GM21367 (cell line): ENCODE data around the gene WNK2.

Experiments
- ATAC-seq: cut with Tn5 transposase; IDR thresholded peaks from one replicate; pipeline ENCODE4 v1.9.1; 2021; ENCODE audit not compliant: unreplicated experiment

Gene WNK2

DNA sequence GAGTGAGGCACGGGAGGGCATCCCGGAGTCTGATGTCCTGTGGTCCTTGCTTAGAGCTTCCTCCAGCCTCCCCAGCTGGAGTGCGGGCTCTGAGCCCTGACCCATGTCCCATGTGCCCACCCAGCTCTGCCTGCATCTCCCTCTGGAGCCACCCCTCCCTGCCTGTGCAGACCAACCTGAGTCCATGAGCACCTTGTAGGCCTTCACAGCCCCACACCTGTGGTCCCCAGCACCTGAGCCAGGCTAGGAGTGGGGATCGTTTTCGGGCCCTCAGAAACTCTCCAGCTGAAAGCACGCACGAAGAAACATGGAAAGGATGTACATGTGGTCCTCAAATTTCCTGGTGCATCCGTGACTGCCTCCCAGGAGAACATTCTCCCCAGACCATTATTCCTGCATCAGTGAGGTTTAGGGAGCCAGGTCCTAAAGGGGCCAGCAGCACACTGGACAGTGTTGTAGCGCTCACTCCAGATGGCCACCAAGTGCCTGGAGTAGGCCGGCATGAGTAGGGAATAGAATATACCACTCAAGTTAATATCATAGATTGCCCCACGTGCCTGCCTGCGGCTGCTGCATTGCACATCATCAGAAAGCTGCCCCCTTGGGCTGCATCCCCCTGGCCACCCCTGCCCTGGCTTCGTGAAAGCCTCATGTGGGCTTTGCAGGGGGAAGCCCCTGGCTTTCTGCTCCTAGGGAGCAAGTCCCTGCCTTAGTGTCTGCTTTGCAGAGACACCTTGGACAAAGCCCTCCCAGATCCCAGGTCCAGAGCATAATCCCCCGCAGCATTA lies 80.6 kb downstream of the WNK2 start:
- ATAC-seq: no peak

DNA sequence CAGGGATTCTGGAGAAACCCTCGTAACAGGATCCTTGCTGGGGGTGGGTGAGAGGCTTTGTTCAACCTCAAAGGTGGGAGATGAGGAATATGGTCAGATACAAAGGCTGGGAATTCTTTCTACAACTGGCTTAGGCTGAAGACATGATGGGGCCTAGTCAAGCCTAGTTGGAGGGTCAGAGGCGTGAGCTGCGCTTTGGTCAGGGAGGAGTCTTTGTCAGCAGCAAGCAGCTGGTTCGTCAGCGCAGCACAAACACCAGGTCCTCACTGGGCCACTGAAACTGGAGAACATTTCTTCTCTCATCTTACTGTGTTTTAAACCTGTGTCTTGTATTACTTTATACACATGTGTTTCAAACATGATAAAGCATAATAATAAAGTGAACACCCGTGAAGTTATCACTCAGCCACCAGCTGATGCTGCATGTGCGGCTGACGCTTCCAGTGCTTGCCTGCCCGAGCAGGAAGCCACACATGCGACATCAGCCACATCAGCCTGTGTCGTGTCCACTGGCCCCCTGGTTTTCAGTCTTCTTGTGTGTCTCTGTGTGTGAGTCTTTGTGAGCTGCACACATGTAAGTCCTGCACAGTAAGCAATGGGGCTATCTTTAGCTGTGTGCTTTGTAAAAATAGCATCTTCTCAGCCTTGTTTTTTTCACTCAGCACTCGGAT lies 81.5 kb downstream of the WNK2 start:
- ATAC-seq: no peak

DNA sequence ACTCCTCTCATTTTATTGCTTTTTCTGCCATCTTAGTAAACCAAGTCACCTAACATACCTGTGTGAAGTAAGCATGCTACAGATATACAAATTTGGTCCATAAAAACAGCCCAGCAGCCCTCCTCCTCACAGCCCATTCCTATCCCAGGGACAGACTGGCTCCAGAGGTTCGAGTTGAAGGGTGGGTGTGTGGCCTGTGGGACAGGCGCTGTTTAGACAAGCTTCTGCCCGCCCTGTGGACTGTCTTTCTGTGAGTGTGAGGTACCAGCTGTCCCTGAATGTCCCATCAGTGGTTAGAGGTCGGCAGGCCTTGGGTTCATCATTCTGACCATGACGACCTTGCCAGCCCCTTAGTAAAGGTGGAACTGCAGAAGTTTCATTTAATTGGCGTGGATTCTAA lies 82.0 kb downstream of the WNK2 start:
- ATAC-seq: no peak

DNA sequence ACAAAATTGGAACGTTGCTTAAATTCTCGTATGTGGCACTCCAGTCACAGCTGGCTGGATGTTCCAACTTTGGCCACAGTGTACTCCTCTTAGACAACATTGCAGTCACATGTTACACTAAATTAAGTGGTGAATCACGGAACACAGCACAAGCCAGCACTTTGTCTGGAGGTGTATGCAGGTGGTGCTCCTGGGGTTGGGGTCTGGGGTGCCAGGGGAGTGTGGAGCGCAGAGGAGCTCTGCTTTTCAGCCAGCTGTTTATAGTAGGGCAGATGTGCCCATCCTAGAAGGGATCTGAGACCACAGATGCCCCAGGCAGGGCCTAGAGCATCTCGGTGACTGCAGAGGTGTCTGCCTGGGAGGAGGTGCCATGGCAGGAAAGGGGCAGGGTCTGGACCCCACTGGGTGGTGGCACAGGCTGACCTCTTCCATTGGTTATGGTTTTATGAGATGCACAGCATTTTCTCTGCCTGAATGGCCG lies 82.6 kb downstream of the WNK2 start:
- ATAC-seq: no peak

DNA sequence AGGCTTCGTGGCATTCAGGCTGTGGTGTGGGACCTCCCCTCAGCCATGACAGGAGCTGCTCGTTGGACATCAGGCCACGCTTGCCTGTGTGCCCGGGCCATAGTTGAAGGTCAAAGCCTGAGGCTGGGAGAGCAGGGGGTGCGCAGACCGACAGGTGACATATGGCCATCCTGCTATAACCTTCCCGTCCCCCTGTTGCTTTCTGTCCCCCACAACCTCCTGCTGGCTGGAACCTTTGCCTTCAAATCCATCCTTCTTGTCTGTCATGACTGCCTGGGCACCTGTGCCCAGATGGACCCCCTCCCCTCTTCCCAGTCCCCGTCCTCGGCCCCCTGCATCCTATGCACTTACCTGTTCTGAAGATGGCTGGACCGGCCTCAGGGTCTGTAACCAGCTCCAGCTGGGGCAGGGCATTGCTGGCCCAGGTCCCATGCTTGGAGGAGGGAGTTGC lies 83.2 kb downstream of the WNK2 start:
- no peak for ATAC-seq

DNA sequence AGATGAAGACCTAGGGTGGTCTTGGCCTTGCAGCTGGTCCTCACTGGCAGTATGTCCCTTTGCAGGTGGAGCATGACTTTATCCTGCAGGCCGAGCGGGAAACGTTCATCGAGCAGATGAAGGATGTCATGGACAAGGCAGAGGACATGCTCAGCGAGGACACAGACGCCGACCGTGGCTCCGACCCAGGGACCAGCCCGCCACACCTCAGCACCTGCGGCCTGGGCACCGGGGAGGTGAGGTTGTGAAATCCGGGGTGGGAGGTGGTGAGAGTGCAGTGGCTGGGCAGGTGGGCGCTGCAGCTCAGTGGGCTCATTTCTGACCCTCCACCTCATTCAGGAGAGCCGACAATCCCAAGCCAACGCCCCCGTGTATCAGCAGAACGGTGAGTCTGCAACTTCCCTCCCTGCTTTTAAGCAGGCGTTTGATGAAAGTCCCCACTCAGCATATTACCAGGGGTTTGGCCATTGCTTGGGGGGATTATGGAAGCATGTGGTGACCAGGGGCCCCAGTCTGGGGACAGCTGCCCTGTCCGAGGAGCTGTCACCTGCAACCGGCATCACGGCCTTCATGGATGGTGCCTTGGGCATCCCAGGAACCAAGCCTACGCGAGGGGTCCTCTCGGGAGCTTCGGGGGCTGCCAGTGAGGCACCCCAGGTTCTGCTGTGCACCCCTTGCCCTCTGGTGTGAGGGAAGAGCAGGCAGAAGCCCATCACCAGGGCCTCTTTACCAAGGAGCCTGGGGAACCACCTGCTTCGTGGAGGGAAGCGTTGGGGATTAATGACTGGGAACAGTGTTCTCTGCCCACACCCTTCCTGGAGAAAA lies 84.0 kb downstream of the WNK2 start:
- no peak for ATAC-seq

DNA sequence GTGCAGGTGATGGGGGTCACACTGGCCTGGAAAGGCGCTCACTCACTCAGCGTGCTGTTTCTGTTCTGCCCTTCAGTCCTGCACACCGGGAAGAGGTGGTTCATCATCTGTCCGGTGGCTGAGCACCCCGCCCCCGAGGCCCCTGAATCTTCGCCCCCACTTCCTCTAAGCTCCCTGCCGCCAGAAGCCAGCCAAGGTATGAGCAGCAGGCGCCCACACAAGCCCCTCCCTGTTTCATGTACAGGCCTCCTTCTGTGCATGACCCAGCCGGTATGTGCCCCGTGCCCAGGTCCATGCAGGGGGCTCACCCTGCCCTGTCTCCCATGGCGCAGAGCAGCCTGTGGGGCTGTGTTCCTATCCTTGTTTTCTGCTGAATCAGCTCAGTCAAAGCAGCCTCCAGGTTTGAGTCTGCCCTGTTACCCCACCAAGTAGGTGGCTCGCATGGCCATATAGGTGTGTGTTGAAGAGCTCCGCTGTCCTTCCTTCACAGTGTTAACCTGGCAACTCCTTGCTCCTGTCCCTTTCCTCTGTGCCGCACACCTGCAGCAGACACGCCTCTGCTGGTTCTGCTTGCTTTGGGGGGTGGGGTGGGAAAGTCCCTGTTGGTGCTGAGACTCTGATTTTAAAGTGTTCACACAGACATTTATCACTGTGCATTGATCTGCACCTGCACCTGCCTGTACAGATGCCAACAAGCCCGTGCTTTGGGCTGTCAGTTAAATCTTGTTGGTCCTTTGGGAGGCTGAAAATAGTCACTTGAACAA lies 84.8 kb downstream of the WNK2 start:
- no peak for ATAC-seq

DNA sequence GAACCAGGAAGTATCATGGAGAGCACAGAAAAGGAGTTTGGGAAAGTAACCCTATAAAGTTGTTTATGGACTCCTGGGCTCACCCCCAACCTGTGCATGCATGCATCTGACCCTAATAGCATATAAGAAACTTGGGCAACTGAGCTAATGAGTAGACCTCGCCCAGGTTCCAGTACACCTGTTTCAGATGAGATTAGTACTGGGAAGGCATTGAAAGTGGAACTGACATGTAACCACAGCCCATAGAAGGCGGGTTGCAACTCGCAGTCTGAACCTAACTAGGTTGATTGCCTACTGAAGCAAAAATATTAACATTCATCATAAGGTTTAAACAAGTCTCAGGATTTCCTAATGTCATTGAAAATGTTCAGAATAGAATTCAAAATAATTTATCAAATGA lies 87.0 kb downstream of the WNK2 start:
- no peak for ATAC-seq

DNA sequence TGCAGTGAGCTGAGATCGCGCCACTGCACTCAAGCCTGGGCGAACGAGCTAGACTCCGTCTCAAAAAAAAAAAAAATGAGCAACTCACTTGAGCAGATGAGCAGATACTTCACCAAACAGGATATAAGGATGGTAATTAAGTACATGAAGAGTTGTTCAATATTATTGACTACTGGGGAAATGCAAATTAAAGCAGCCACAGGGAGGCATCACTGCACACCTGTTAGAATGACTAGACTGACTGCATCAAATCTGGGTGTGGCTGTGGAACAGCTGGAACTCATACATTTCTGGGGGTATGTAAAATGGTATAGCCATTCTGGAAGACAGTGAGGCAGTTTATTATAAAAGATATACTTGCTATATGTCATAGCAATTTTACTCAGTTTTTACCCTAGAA lies 93.0 kb downstream of the WNK2 start:
- ATAC-seq: no peak

DNA sequence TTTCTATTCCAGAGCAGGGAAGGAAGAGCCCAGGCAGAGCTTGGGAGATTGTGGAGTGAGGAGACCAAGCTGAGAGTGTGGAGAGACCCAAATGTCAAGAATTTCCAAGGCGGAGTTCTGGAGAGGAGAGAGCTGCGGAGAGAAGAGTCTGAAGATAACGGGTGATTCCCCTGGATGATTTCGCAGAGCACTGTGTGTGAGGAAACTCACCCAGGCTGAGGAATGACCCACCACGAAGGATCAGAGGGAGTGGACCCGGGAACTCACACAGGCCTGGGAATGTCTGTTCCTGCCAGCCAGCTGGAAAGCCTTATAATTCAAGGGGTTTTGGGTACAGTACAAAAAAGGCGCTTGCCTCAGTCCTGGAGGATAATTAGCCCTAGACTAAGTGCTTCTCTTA lies 94.2 kb downstream of the WNK2 start:
- no peak for ATAC-seq

DNA sequence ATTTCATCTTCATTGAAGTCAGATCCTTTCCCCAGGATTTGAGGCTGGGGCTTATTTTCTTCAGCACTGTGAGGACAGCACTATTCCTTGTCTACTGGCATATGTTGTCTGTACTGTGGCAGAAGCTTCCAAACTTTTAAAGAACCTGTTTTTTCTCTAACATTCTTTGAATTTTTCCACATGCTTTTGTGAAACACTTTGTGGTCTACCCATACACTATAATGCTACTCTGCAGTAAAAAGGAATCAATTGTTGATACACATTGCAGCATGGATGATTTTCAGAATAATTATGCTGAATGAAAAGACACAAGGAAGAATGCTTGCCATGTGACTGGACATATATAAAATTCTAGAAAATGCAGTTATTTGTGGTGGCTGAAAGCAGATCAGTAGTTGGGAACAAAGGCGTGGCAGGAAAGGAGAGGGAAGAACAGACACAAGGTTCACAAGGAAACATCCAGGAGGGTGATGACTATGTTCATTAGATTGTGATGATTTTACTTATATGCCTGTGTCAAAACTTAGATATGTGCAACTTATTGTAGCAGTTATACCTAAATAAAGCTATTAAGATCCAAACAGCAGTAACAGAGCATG lies 96.8 kb downstream of the WNK2 start:
- no peak for ATAC-seq

DNA sequence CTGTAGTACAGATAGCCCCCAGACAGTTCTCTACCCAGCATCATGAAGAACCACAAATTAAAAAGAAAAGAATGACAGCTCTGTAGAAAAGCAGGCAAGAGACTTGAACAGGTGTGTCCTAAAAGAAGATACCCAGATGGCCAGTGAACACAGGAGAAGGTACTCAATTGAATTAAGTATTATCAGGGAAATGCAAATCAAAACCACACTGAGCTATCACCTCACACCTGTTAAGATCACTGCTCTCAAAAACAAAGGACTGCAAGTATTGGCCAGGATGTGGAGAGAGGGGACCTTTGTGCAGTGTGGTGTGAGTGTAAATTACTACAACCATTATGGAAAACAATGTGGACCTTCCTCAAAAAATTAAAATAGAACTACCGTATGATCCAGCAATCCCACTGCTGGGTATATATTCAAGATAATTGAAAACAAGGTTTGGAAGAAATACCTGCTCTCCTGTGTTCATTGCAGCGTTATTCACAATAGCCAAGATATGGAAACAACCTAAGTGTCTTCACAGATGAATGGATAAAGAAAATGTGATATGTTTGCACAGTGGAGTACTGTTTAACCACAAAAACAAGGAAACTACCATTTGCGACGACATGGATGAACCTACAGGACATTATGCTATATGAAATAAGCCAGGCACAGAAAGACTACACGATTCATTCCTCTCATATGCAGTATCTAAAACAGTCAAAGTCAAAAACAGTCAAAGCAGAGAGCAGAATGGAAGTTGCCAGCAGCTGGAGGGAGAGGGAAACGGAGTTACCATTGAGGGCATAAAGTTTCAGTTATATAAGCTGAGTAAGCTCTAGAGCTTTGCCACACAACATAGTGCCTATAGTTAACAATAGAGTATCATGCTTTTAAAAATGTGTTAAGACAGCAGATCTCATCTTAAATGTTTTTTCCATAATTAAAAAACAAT lies 102.6 kb downstream of the WNK2 start:
- no peak for ATAC-seq

DNA sequence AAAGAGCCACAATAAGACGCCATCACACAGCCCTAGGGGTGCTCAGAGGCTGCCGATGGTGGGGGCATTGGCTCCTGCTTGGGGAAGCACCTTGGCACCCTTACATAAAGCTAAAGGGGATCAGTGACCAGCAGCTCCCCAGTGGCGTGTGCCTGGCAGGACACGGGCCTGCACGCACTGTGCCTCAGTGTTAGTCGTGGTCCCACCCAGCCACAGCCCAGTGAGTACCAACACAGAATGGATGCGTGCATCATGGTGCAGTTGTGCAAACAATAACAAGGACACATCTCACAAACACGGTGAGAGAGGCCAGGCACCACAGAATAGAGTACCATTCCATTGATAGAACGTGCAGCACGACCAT lies 103.2 kb downstream of the WNK2 start:
- no peak for ATAC-seq

DNA sequence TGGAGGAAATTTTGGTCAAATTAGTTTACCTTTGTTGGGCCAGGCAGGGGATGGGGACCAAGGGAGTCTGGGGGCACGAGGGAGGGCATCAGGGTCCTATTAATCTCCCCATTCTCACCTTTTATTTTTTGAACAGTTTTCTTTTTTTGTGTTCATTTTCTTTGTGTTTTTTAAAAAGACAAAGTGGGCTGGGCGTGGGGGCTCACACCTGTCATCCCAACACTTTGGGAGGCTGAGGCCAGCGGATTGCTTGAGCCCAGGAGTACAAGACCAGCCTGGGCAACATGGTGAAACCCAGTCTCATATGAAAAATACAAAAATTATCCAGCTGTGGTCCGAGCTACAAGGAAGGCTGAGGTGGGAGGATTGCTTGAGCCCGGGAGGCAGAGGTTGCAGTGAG lies 103.7 kb downstream of the WNK2 start:
- ATAC-seq: no peak

DNA sequence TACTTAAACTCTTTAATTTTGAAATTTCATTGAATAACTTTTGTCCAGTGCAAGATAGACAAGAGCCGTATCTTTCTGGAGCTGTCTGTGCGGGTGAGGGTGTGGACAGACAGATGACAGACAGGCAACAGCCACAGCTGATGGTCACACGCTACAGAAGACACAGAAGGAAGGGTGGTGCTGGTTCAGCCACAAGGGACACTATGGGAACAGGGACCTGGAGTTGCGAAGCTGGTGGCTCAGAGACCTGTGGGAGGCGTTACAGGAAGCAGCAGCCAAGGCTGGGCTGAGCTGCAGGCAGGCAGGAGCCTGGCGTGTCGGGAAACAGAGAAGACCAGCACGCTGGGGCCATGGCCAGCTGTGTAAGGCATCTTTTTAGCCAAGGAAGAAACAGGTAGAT lies 104.4 kb downstream of the WNK2 start:
- ATAC-seq: no peak

DNA sequence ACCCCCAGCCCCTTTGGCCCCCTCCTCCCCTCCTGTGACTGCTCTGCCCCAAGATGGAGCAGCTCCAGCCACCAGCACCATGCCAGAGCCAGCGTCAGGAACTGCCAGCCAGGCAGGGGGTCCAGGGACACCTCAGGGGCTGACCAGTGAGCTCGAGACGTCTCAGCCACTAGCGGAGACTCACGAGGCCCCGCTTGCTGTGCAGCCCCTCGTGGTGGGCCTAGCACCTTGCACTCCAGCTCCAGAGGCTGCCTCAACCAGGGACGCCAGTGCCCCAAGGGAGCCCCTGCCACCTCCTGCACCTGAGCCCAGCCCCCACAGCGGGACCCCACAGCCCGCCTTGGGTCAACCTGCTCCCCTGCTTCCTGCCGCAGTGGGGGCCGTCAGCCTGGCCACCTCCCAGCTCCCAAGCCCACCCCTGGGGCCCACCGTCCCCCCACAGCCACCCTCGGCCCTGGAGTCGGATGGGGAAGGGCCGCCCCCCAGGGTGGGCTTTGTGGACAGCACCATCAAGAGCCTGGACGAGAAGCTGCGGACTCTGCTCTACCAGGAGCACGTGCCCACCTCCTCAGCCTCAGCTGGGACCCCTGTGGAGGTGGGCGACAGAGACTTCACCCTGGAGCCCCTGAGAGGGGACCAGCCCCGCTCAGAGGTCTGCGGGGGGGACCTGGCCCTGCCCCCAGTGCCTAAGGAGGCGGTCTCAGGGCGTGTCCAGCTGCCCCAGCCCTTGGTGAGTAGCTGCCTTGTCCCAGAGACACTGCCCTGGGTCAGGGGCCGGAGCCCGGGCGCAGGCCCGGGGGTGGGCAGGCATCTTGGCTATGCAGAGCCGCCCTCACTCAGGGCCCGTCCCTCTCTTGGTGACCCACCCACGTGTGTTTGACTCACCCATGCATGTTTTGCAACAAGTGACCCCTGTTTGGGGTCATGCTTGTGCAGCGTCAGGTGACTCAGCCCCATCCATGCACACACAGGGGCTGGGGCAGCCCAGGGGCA lies 105.2 kb downstream of the WNK2 start:
- ATAC-seq: no peak

DNA sequence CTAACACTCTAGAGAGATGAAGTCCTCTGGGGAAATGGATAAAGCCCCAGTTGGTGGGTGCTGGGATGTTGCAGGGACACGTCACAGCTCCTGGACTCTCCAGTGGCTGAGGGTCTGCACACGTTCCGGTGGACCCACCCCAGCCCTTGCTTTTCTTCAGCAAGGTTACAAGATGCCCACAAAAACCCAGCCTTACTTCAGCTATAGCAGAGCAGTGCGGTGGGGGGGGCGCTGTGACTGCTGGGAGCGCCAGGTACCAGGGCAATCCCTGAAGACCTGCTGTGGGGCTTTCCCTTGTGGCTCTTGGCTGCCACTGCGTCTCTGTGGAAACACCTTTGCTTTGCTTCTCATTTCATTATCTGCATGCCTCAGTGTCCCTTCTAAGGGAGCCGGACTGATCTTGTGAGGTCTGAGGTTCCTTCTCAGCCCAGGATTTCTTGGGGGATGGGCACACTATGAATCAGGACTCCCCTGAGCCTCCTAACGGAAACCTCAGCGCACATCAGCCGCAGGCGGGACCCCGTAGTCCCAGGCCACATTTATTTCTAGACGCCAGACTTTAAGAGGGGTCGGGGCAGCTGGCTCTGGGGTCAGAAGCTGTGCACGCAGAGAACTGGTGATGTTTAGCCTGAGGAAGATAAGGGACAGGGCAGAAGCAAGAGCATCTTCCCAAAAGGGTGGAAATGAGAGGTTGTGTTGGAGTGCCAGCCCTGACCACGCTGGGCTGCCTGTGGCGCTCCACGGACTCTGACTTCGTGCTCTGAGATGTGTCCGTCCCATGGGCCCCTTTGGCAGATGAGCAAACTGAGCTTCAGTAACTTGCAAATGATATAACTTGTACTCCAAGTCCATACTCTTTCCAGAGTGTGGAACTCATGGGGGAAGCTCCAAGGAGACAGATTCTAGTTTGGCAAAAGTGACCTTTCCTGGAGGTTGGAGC lies 106.8 kb downstream of the WNK2 start:
- ATAC-seq: no peak
